ENCODE measurements around the gene SORT1.

Gene SORT1

DNA sequence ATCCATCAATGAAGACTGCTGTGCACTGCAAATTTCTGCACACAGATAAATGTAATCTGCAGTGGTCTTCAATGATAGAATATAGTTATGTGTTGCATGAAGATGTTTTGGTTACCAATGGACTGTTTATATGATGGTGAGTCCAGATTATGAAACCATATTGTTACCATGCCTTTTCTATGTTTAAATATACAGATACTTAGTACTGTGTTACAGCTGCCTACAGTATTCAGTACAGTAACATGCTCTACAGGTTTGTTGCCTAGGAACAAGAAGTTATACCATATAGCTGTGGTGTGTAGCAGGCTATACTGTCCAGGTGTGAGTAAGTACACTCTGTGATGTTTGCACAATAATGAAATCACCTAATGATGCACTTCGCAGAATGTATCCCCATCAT, 40.8 kb downstream of the SORT1 start:
- DNase-seq (ENCODE audit: low read depth): no peak

DNA sequence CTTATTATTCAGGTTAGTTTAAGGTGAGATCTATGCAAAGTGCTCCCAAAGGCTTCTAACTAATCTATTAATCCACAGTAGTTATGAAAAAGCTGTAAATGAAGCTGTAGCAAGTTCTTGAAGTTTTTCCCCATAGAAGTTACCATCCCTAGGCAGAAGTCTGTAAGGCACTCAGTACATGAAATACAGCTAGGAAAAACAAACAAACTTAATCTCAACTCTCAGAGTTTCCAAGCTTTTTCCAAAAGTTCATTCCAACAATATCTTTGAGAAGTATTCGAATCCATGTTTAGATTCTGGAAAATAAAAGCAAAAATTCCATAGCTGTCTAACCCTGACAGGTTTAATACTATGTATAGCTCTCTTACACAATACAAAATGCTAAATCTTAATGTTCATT, 41.2 kb downstream of the SORT1 start:
- Histone ChIP-seq H3K36me3 (ENCODE audit: control insufficient read depth, insufficient read depth, low read length, severe bottlenecking) (peaks cover 58% of the 10 kb centered on the region), H3K4me3 (ENCODE audit: low read length) (no peak overlapping the region), H3K4me1 (ENCODE audit: control insufficient read depth, insufficient read depth, low read length) (peaks cover 24% of the 10 kb centered on the region), H3K9me3 (ENCODE audit: control insufficient read depth, low read length) (peaks cover 4% of the 10 kb centered on the region), H3K9ac (ENCODE audit: low read length) (no peak overlapping the region), H3K27me3 (replicated peaks; ENCODE audit: control insufficient read depth, insufficient read depth, low read length) (no peaks in the 10 kb centered on the region)
- DNase-seq (ENCODE audit: low read depth): no peak

More for the DNA sequence above, 40.8 kb downstream of the SORT1 start:
- peaks cover 28% of the 10 kb centered on the region for H3K4me1 ChIP-seq (ENCODE audit: control insufficient read depth, insufficient read depth, low read length)
- H3K27me3 ChIP-seq (replicated peaks; ENCODE audit: control insufficient read depth, insufficient read depth, low read length): no peaks in the 10 kb centered on the region
- H3K9me3 ChIP-seq (ENCODE audit: control insufficient read depth, low read length): peaks cover 4% of the 10 kb centered on the region
- peaks cover 54% of the 10 kb centered on the region for H3K36me3 ChIP-seq (ENCODE audit: control insufficient read depth, insufficient read depth, low read length, severe bottlenecking)
- H3K4me3 ChIP-seq (ENCODE audit: low read length): no peak overlapping the region
- no peak overlapping the region for H3K9ac ChIP-seq (ENCODE audit: low read length)

- Histone ChIP-seq H3K27me3 (replicated peaks; ENCODE audit: control insufficient read depth, insufficient read depth, low read length) (no peaks in the 10 kb centered on the region), H3K4me1 (ENCODE audit: control insufficient read depth, insufficient read depth, low read length) (peaks cover 15% of the 10 kb centered on the region), H3K4me3 (ENCODE audit: low read length) (no peak overlapping the region), H3K36me3 (ENCODE audit: control insufficient read depth, insufficient read depth, low read length, severe bottlenecking) (peaks cover 74% of the 10 kb centered on the region), H3K9me3 (ENCODE audit: control insufficient read depth, low read length) (peaks cover 4% of the 10 kb centered on the region), H3K9ac (ENCODE audit: low read length) (no peak overlapping the region)
- no peak for DNase-seq (ENCODE audit: low read depth)
Measured at GRCh38 chr1:109354929-109355328, 42.8 kb downstream of the SORT1 start.

DNA sequence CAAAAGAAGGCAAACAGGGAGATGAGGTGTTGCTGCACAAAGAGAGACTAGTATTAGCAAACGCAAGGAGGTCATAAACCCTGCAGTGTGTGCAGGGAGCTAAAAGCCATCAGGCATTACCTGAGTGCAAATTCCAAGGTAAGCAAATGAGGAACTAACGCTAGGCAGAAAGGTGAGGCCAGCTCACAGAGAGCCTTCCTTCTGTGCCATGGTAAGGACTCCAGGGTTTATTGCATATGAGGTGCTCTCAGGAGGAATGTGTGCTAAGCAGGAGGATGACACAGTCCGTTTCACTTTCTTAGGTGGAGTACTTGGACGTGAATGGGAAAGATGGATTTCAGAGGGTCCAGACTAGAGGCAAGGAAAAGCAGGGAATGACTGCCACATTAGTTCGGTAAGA, 46.3 kb downstream of the SORT1 start:
- Histone ChIP-seq H3K4me1 (ENCODE audit: control insufficient read depth, insufficient read depth, low read length) (peaks cover 11% of the 10 kb centered on the region), H3K4me3 (ENCODE audit: low read length) (no peak overlapping the region), H3K27me3 (replicated peaks; ENCODE audit: control insufficient read depth, insufficient read depth, low read length) (no peaks in the 10 kb centered on the region), H3K9ac (ENCODE audit: low read length) (no peak overlapping the region), H3K36me3 (ENCODE audit: control insufficient read depth, insufficient read depth, low read length, severe bottlenecking) (peaks cover 95% of the 10 kb centered on the region), H3K9me3 (ENCODE audit: control insufficient read depth, low read length) (peaks cover 4% of the 10 kb centered on the region)
- DNase-seq (ENCODE audit: low read depth): no peak

DNA sequence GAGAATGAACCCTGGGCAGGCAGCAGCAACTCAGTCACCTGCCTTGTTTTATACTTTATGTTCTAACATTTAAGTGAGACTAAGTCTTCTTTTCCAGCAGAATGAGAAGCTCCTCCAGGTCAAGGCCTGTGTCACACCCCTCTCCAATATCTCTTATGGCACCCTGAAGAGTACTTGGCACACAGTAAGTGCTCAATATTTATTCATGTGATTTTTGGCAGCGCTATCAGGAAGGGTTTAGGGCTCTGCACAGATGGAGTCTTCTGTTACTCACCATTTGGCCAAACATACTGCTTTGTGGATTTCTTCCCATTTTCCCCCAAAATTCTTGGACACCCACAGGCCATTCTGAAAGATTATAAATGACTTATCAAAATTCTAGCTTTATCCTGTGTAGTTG, 47.1 kb downstream of the SORT1 start:
- Histone ChIP-seq H3K36me3 (ENCODE audit: control insufficient read depth, insufficient read depth, low read length, severe bottlenecking) (peaks cover 96% of the 10 kb centered on the region), H3K4me3 (ENCODE audit: low read length) (no peak overlapping the region)

GRCh38 chr1:109350182-109350581, 47.5 kb downstream of the SORT1 start:
- DNase-seq (ENCODE audit: low read depth): no peak
- Histone ChIP-seq H3K4me3 (ENCODE audit: low read length) (no peak overlapping the region), H3K9ac (ENCODE audit: low read length) (no peak overlapping the region), H3K36me3 (ENCODE audit: control insufficient read depth, insufficient read depth, low read length, severe bottlenecking) (peaks cover 99% of the 10 kb centered on the region), H3K4me1 (ENCODE audit: control insufficient read depth, insufficient read depth, low read length) (peaks cover 8% of the 10 kb centered on the region), H3K27me3 (replicated peaks; ENCODE audit: control insufficient read depth, insufficient read depth, low read length) (no peaks in the 10 kb centered on the region), H3K9me3 (ENCODE audit: control insufficient read depth, low read length) (no peaks in the 10 kb centered on the region)

More for the DNA sequence above, 47.1 kb downstream of the SORT1 start:
- no peaks in the 10 kb centered on the region for H3K27me3 ChIP-seq (replicated peaks; ENCODE audit: control insufficient read depth, insufficient read depth, low read length)
- no peaks in the 10 kb centered on the region for H3K9me3 ChIP-seq (ENCODE audit: control insufficient read depth, low read length)
- H3K9ac ChIP-seq (ENCODE audit: low read length): no peak overlapping the region
- no peak for DNase-seq (ENCODE audit: low read depth)
- peaks cover 10% of the 10 kb centered on the region for H3K4me1 ChIP-seq (ENCODE audit: control insufficient read depth, insufficient read depth, low read length)

DNA sequence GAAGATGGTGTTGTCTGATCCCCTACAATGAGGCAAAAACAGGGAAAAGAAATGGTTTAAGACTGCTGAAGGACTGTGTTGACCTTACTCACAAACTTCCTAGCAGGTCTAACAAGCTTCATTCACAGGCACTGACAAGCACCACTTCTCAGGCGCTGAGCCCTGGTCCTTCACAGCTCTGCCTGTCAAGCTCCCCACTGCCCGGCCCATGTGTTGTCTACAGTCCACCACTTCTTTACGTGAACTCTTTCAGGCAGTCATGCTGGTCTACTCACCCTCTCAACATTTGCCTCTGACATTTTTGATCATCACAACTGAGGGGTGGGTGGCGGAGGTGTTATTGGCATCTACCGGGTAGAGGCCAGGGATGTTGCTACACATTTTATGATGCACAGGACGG, 50.2 kb downstream of the SORT1 start:
- peaks cover 98% of the 10 kb centered on the region for H3K36me3 ChIP-seq (ENCODE audit: control insufficient read depth, insufficient read depth, low read length, severe bottlenecking)
- H3K9me3 ChIP-seq (ENCODE audit: control insufficient read depth, low read length): no peaks in the 10 kb centered on the region
- H3K9ac ChIP-seq (ENCODE audit: low read length): no peak overlapping the region
- H3K27me3 ChIP-seq (replicated peaks; ENCODE audit: control insufficient read depth, insufficient read depth, low read length): no peaks in the 10 kb centered on the region
- H3K4me3 ChIP-seq (ENCODE audit: low read length): no peak overlapping the region
- no peak for DNase-seq (ENCODE audit: low read depth)
- peaks cover 2% of the 10 kb centered on the region for H3K4me1 ChIP-seq (ENCODE audit: control insufficient read depth, insufficient read depth, low read length)

DNA sequence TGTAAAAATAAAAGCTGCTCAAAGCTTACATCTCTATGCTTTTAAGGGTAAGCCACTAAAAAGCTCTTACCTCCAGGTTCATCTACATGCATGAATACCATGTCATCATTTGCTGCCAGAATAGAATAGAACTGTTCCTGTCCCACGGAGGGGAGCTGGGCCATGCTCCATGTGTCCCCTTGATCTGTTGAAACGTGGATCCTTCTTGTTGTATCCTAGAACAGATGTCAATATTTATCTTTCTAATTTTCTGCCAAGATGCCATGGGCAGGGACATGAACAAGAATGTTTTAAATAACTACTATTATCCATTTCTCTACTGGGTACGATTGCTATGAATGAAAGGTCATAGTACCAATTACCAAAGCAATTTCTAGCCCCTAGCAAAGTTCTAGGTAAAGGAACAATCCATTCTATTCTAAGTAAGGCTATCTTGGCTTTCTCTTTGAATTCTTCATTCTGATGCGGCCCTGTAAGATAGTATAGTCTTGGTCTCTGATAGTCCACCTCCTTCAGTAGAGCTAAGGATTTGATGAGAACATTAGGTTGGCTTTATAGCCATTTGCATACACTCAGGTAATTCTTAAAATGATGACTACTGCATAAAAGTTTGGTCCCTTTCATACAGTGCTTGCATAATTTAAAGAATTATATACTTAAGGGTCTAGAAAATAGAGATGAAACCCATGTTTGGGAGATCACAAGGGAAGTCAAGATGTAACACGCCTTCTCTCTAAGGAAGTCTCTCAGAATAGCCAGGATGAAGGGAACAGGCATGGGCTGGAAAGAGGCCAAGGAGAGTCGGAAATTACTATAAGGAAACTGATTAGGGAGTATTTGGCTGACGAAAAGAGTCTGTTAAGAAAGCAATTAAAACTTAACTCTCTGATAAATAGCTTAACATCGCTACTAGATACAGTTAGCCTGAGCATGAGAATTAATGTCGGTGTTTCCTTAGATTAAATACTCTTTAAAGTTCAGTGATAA, 55.5 kb downstream of the SORT1 start:
- Histone ChIP-seq H3K9me3 (ENCODE audit: control insufficient read depth, low read length) (no peaks in the 10 kb centered on the region), H3K9ac (ENCODE audit: low read length) (no peak overlapping the region), H3K27me3 (replicated peaks; ENCODE audit: control insufficient read depth, insufficient read depth, low read length) (no peaks in the 10 kb centered on the region), H3K4me1 (ENCODE audit: control insufficient read depth, insufficient read depth, low read length) (no peaks in the 10 kb centered on the region), H3K36me3 (ENCODE audit: control insufficient read depth, insufficient read depth, low read length, severe bottlenecking) (peaks cover 97% of the 10 kb centered on the region), H3K4me3 (ENCODE audit: low read length) (no peak overlapping the region)
- DNase-seq (ENCODE audit: low read depth): no peak

GRCh38 chr1:109338608-109339007, 59.1 kb downstream of the SORT1 start:
- H3K36me3 ChIP-seq (ENCODE audit: control insufficient read depth, insufficient read depth, low read length, severe bottlenecking): peaks cover 98% of the 10 kb centered on the region
- no peaks in the 10 kb centered on the region for H3K4me1 ChIP-seq (ENCODE audit: control insufficient read depth, insufficient read depth, low read length)
- no peak for DNase-seq (ENCODE audit: low read depth)
- H3K27me3 ChIP-seq (replicated peaks; ENCODE audit: control insufficient read depth, insufficient read depth, low read length): no peaks in the 10 kb centered on the region
- no peak overlapping the region for H3K4me3 ChIP-seq (ENCODE audit: low read length)
- no peaks in the 10 kb centered on the region for H3K9me3 ChIP-seq (ENCODE audit: control insufficient read depth, low read length)
- no peak overlapping the region for H3K9ac ChIP-seq (ENCODE audit: low read length)

DNA sequence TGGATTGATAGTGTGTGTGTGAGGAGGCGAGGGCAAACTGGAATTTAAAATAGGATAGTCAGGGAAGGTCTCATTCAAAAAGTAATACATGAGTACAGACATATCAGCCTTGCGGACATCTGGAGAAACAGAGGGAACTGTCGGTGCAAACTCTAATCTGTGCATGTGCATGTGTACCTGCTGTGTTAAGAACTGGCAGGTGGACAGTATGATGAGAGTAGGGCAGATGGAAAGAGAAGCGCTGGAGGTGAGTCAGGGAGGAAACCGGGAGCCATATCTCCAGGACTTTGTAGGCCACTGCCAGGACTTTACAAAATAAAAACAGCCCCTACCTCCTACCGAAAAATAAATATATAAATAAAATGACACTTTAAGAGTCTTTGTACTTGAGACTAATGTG, 59.6 kb downstream of the SORT1 start:
- no peak for DNase-seq (ENCODE audit: low read depth)
- Histone ChIP-seq H3K4me1 (ENCODE audit: control insufficient read depth, insufficient read depth, low read length) (no peaks in the 10 kb centered on the region), H3K36me3 (ENCODE audit: control insufficient read depth, insufficient read depth, low read length, severe bottlenecking) (peaks cover 98% of the 10 kb centered on the region), H3K27me3 (replicated peaks; ENCODE audit: control insufficient read depth, insufficient read depth, low read length) (no peaks in the 10 kb centered on the region), H3K9me3 (ENCODE audit: control insufficient read depth, low read length) (no peaks in the 10 kb centered on the region), H3K9ac (ENCODE audit: low read length) (no peak overlapping the region), H3K4me3 (ENCODE audit: low read length) (no peak overlapping the region)

DNA sequence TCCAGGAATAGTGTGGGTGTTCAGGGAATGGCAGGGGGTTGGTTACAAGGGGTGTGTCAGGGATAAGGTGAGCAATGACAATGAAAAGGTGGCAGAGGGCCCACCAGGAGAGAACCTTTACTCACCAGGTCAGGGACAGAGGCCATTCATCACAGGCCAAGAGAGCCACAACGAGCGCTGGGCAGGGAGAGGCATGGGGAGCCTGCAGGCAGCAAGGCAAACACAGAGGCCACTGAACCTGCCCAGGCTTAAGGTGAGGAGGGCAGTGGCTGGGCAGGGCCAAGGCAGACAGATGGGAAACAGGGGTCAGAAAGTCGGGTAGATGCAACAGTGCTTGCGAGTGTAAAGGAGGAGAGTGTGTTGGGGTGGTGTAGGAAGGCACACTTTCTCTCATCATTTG, 62.6 kb downstream of the SORT1 start:
- Histone ChIP-seq H3K4me1 (ENCODE audit: control insufficient read depth, insufficient read depth, low read length) (no peaks in the 10 kb centered on the region), H3K36me3 (ENCODE audit: control insufficient read depth, insufficient read depth, low read length, severe bottlenecking) (peaks cover 99% of the 10 kb centered on the region)

More for the DNA sequence above, 62.6 kb downstream of the SORT1 start:
- peaks cover 15% of the 10 kb centered on the region for H3K9me3 ChIP-seq (ENCODE audit: control insufficient read depth, low read length)
- no peak overlapping the region for H3K9ac ChIP-seq (ENCODE audit: low read length)
- H3K27me3 ChIP-seq (replicated peaks; ENCODE audit: control insufficient read depth, insufficient read depth, low read length): no peaks in the 10 kb centered on the region
- H3K4me3 ChIP-seq (ENCODE audit: low read length): no peak overlapping the region
- DNase-seq (ENCODE audit: low read depth): no peak
